SKM-1 treated with dmso at 0.1 percent for 144 hours (cell line): ENCODE data around the gene FBXL13.

Experiments used
- DNase-seq: peaks from one replicate; lab custom pipeline; 2025; ENCODE audit not compliant: unreplicated experiment; lab: John Stamatoyannopoulos, UW

FBXL13 gene

GRCh38 chr7:102898532-102898859 lies 176.1 kb downstream of the FBXL13 start:
- DNase-seq: peak; percentile 82

DNA sequence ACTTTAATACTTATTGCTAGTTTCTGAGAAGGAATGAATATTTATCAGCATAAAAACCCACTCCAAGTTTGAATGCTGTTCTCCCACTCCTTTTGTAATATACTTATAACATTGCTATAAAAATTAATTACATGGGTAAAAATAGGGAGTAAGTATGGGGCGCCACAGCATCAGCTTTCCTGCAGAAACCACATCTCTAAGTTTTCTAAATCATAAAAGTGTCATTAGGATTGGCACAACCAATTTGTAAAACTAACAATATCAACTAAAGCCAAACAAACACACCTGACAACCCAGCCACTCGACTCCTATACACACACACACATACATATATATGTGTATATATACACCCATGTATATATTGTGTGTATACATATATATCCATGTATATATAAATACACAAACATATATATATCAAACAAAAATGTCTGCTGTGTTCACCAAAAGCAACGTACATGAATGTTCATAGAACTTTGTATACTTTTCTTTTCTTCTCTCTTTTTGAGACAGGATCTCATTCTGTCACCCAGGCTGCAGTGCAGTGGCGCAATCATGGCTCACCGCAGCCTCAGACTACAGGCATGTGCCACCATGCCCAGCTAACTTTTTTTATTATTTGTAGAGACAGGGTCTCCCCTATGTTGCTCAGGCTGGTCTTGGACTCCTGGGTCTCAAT lies 176.6 kb downstream of the FBXL13 start:
- DNase-seq: peak; percentile 82

- no peak for DNase-seq
Measured at GRCh38 chr7:102897211-102897631, 177.4 kb downstream of the FBXL13 start.

DNA sequence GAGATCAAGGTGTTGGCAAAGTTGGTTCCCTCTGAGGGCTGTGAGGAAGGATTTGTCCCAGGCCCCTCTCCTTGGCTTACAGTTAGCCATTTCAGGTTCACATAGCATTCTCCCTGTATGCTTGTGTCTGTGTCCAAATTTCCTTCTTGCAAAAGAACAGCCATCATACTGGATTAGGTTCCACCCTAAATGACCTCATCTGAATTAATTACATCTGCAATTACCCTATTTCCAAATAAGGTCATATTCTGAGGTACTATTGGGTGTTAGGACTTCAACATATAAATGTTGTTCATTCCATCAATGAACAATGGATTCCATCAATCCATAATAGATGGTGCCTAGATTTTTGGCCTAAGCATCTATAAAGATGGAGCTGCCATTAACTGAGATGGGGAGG lies 178.0 kb downstream of the FBXL13 start:
- no peak for DNase-seq

GRCh38 chr7:102895602-102896001 lies 179.0 kb downstream of the FBXL13 start:
- no peak for DNase-seq

GRCh38 chr7:102892631-102893278 lies 181.8 kb downstream of the FBXL13 start:
- peak; percentile 80 for DNase-seq

GRCh38 chr7:102891693-102892261 lies 182.8 kb downstream of the FBXL13 start:
- DNase-seq: peak; percentile 45

DNA sequence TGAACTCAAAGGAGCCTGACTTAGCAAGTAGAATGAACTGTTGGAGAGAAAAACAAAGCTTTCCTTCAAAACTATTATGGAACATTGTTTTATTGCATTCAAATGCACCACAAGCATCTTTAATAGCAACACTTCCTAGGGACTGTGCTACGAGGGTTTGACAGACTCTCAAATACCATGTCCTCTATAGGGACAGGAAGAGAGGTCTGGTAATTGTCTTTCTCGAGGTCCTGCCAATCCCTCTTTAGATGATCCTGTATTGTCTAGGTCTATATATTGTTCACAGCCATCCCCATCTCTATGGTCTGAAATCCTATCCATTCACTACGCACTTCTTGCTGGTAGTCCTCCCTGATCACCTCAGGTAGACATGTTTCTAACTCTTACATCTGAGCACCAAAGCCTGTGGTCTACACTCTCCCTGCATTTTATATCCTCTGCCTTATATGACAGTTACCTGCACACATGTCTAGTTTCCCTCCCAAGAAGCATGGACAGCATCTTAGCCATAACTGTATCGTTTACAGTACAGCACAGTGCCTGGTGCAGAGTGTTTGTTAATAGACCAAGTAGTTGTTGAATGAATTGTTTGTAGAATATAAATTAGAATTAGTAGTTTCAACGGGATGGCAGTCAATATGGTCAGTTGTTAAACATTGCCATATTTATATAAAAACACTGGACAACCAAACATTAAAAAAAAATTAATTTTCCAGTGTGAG lies 183.5 kb downstream of the FBXL13 start:
- DNase-seq: no peak

DNA sequence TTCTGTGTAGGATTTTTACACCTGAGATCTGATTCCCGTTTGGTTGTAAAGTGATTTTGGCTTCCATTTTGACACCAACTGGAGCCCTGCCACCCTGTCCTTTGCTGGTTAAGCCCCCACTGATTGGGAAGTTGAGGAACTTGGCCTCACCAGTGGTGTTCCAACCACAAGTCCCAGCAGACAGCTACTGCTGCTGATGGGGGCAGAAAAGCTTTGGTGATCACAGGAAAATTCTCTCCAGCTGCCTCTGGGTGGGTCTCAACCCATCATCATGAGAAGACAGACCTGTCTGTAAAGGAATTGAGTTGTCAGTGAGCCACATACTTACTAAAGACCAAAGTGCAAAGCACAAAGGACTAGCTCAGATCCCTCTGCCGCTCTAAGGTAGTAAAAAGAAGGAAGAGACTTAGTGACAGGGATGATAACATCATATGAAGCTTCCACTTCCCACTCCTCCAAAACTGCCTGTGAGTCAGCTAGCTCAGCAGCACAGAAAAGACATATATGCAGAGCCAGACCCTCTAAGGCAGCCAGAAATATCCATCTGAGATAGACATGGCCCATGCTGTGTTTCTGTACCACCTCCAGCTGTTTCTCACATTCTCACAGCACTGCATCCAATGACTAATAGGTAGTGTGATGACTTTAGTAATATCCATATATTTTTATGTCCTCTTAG lies 184.2 kb downstream of the FBXL13 start:
- peak; percentile 75 for DNase-seq

DNA sequence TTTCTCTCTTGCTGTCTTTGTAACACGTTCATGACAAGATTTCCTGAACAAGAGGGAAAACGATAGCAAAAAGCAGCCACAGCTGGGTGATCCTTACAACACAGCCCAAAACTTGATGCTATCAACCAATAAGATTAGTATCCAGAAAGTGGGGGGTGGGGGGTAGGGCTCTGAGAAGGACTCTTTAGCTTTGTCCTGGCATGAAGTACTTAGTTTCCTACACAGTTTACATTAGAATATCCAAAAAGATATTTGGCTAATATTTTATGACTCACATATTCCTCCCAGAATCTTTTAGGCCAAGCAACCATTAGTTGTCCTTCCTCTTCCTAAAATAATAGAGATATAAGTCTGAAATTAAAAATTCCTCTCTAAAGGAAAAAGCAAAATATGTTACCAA lies 184.7 kb downstream of the FBXL13 start:
- DNase-seq: no peak

GRCh38 chr7:102888561-102889233 lies 185.9 kb downstream of the FBXL13 start:
- no peak for DNase-seq

DNA sequence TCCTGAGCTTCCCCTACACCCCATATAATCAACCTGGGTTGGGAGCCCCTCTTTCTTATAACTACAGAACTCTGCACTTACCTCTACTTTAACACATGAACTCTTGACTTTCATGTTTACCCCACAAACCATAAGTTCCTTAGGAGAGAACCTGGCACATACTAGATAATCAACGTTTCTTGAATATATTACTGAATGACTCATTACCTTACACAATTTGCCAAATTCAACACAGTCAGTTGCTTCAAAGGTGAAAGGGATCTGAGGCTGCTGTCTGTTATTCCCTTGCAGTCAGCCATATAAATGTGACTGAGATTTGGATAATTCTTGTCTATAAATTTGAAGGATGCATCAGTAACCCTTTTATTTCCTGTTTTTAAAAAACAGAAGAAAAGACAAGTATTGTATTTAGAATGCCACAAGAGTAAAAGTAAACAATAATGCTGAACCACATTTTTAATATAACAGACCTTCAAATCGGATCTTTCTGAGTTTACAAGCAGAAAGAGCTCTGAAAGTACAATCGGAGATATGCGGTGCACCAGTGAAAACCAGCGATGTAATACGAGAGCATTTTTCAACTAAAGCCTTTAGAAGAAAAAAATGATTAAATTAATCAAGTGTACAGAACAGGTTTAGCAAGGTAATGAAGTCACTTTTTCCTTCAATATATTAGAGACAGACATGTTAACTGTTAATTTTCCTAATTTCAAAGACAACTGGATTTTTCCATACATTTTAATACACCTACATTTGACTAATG lies 191.3 kb downstream of the FBXL13 start:
- no peak for DNase-seq

GRCh38 chr7:102875700-102876295 lies 198.8 kb downstream of the FBXL13 start:
- no peak for DNase-seq

DNA sequence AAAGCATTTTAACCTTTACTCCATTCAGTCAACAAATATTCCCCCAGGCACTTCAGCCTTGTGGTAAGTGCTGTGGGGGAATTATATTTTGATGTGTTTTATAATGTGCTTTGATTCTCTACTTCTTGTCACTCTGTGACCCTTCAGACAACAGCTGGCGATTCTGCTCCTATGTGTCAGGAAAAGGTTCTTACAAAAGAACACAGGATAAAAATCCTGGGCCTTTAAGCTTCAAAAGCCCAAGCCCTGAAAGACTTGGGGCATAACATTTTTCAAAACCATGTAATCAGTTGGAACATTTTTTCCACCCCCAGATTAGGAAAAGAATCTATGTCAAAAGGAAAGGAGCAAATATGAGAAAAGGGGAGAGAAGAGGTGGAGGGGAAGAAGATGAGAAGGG lies 199.6 kb downstream of the FBXL13 start:
- no peak for DNase-seq

DNA sequence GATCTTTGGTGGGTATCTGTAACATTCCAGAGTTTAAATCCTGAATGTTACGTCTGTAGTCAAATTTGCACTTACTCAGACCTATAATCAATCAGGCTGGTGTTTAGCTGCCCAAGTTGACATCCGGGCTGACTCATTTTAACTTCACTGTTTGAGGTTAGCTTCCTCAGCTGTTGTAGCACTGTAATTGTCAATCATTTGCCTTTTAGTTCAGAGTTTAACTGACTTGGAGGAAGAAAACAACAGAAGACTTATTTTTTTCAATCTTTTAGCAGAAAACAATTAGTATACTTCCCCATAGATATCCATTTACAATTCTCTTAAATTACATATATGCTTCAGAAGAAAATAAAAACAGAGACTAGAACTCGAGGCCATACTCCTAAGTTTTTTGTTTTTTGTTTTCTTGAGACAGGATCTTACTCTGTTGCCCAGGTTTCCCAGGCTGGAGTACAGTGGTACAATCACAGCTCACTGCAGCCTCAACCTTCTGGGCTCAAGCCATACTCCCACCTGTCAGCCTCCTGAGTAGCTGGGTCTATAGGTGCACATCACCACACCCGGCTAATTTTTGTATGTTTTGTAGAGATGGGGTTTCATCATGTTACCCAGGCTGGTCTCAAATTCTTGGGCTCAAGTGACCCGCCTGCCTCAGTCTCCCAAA lies 200.3 kb downstream of the FBXL13 start:
- DNase-seq: no peak

GRCh38 chr7:102873470-102874165 lies 201.0 kb downstream of the FBXL13 start:
- DNase-seq: no peak

- DNase-seq: no peak
Measured at GRCh38 chr7:102872460-102872859, 202.1 kb downstream of the FBXL13 start.

GRCh38 chr7:102869195-102869594 lies 205.4 kb downstream of the FBXL13 start:
- DNase-seq: no peak
